ENCODE results near the gene PKNOX2.

DNA sequence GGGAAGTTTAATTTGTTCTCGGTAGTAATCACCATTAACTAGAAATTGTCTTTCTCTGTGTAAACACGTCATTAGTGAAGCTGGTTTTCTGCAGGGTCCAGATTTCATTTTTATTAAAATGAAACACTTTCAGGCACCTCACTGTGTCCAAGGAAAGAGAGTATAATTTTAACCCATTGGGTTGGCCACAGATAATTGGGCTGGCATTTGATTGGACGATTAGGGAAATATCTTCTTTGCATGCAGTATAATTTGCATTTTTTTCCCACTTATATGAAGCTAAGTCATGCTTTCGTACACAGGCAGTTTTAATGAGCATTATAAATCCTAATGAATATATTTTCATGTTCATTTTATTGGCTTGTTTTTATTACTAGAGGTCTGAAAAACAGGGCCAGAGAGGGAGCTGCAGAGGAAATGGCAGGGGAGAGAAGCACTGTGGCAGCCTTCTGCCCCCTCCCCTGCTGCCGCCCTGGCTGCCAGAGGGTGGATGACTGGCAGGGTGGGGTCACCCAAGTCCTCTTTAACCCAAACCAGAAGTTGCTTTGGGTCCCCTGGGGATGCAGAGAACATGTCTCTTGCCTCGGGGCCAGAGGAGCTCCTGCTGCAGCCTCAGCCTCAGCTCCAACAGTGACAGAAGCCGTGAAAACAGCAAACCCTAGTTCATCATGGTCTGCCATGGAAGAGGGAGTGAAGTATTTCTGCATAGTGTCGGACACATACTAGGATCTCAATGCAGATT is 93.9 kb downstream of the PKNOX2 start:
- TF ChIP-seq, protein P1, sequence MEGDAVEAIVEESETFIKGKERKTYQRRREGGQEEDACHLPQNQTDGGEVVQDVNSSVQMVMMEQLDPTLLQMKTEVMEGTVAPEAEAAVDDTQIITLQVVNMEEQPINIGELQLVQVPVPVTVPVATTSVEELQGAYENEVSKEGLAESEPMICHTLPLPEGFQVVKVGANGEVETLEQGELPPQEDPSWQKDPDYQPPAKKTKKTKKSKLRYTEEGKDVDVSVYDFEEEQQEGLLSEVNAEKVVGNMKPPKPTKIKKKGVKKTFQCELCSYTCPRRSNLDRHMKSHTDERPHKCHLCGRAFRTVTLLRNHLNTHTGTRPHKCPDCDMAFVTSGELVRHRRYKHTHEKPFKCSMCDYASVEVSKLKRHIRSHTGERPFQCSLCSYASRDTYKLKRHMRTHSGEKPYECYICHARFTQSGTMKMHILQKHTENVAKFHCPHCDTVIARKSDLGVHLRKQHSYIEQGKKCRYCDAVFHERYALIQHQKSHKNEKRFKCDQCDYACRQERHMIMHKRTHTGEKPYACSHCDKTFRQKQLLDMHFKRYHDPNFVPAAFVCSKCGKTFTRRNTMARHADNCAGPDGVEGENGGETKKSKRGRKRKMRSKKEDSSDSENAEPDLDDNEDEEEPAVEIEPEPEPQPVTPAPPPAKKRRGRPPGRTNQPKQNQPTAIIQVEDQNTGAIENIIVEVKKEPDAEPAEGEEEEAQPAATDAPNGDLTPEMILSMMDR (conservative IDR thresholded peaks at IDR 0.05; ENCODE audit: low read length), result no peak
- TF ChIP-seq EZH2phosphoT487 (IDR thresholded peaks at IDR 0.05; ENCODE audit: borderline replicate concordance, low read depth, low read length), result no peak

All from OCI-LY7 (cell line).